Loucy (cell line): ENCODE data around the gene HCST.
"Not testable (repeated sequence)": the region's sequence is repeated elsewhere in the genome, so short reads cannot be mapped to it uniquely, and the experiment has no call there.

Experiments
- H2AFZ ChIP-seq: fragments of 200-600 bp; sonication (generic); 2 replicates; pipeline ENCODE4 v1.6.0; 2016; ENCODE audit warnings: antibody characterized with exemption, mild to moderate bottlenecking, low read length, moderate library complexity
- H3F3A ChIP-seq: fragments of 200-600 bp; 2 replicates; pipeline ENCODE4 v1.6.0; 2016; ENCODE audit warnings: antibody characterized with exemption, low read depth, mild to moderate bottlenecking
- H3K27me3 ChIP-seq: fragments of 200-600 bp; sonication (generic); 2 replicates; pipeline ENCODE4 v1.6.1; 2014; ENCODE audit warnings: low read length, mild to moderate bottlenecking; ENCODE audit not compliant: insufficient read depth, poor library complexity, severe bottlenecking
- H3K36me3 ChIP-seq: fragments of 200-600 bp; sonication (generic); 2 replicates; pipeline ENCODE4 v1.6.1; 2016; ENCODE audit warnings: low read length; ENCODE audit not compliant: insufficient read depth
- H3K4me1 ChIP-seq: fragments of 200-600 bp; sonication (generic); 2 replicates; pipeline ENCODE4 v1.5.1; 2014; ENCODE audit warnings: low read length, mild to moderate bottlenecking; ENCODE audit not compliant: insufficient read depth, poor library complexity, severe bottlenecking
- H3K4me2 ChIP-seq: fragments of 200-600 bp; sonication (generic); 2 replicates; pipeline ENCODE4 v1.6.0; 2014; ENCODE audit warnings: antibody characterized with exemption, low read length, low read depth, mild to moderate bottlenecking; ENCODE audit not compliant: poor library complexity, severe bottlenecking
- H3K4me3 ChIP-seq: fragments of 200-600 bp; sonication (generic); 2 replicates; pipeline ENCODE4 v1.5.1; 2014; ENCODE audit warnings: low read length, mild to moderate bottlenecking, mixed read lengths; ENCODE audit not compliant: poor library complexity, severe bottlenecking
- H3K79me2 ChIP-seq: fragments of 200-600 bp; sonication (generic); 2 replicates; pipeline ENCODE4 v1.6.1; 2014; ENCODE audit warnings: low read length; ENCODE audit not compliant: insufficient read depth
- H3K9ac ChIP-seq: fragments of 200-600 bp; sonication (generic); 2 replicates; pipeline ENCODE4 v1.6.0; 2014; ENCODE audit warnings: mild to moderate bottlenecking, low read depth, low read length, moderate library complexity; ENCODE audit not compliant: poor library complexity, severe bottlenecking
- H3K9me2 ChIP-seq: fragments of 200-600 bp; sonication (generic); replicated peaks from 2 replicates; pipeline ENCODE4 v1.6.1; 2016; ENCODE audit warnings: low read depth, low read length, mixed read lengths
- H3K9me3 ChIP-seq: fragments of 200-600 bp; sonication (generic); 2 replicates; pipeline ENCODE4 v1.6.1; 2014; ENCODE audit warnings: mild to moderate bottlenecking, antibody characterized with exemption, low read length, low read depth; ENCODE audit not compliant: insufficient read depth
- H4K20me1 ChIP-seq: fragments of 200-600 bp; sonication (generic); 2 replicates; pipeline ENCODE4 v1.6.0; 2014; ENCODE audit warnings: antibody characterized with exemption, low read length, mild to moderate bottlenecking; ENCODE audit not compliant: insufficient read depth, poor library complexity, severe bottlenecking
- EZH2phosphoT487 ChIP-seq: fragments of 200-600 bp; IDR thresholded peaks from 2 replicates; pipeline ENCODE4 v1.6.1; 2018; ENCODE audit warnings: antibody characterized with exemption, mild to moderate bottlenecking, moderate library complexity, borderline replicate concordance
- TF ChIP-seq, protein P1 (sequence below): fragments of 200-600 bp; sonication (generic); conservative IDR thresholded peaks from 2 replicates; pipeline ENCODE4 v1.5.1; 2014; ENCODE audit warnings: mild to moderate bottlenecking, antibody characterized with exemption, low read length

The HCST gene

DNA sequence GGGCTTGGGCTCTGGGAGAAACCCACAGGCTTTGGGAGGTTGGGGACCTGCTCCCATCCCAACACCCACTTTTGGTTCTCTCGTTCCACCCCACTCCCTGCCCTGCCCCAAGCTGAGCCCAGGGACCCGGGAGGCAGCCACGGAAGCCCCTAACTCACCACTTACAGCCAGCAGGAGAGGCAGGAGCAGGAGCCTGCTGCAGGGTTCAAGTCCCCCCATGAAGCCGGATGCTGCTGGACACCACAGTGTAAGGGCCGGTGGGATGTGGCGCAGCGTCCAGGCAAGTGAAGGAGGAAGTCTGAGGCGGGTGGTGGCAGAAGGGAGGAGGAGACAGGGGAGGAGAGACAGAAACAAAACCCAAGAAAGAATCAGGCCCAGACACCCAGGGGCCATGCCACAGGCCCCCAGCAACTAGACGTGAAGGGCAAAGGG is 5.7 kb downstream of the HCST start, which contains the start of gene TYROBP:
Gene TYROBP (minus strand): TSS at position 286 of the 432 bp plus-strand sequence. CDS start 67 bp downstream, at position 219.
- Histone ChIP-seq H3K9me2 (no peaks in the 10 kb centered on the region), H3K79me2 (peaks cover 1% of the 10 kb centered on the region; the same call in 1 of the 2 replicates), H3K9ac (no peak within 1 kb of the TSS), H3K36me3 (no peaks in the 10 kb centered on the region), H3K4me1 (peaks cover 21% of the 10 kb centered on the region), H3K9me3 (no peaks in the 10 kb centered on the region), H2AFZ (no peak within 1 kb of the TSS), H4K20me1 (no peaks in the 10 kb centered on the region), H3F3A (no peaks in the 10 kb centered on the region), H3K4me2 (no peak within 1 kb of the TSS), H3K27me3 (no peaks in the 10 kb centered on the region), H3K4me3 (no peak within 1 kb of the TSS)
- no peak for TF ChIP-seq EZH2phosphoT487
- TF ChIP-seq, protein P1, sequence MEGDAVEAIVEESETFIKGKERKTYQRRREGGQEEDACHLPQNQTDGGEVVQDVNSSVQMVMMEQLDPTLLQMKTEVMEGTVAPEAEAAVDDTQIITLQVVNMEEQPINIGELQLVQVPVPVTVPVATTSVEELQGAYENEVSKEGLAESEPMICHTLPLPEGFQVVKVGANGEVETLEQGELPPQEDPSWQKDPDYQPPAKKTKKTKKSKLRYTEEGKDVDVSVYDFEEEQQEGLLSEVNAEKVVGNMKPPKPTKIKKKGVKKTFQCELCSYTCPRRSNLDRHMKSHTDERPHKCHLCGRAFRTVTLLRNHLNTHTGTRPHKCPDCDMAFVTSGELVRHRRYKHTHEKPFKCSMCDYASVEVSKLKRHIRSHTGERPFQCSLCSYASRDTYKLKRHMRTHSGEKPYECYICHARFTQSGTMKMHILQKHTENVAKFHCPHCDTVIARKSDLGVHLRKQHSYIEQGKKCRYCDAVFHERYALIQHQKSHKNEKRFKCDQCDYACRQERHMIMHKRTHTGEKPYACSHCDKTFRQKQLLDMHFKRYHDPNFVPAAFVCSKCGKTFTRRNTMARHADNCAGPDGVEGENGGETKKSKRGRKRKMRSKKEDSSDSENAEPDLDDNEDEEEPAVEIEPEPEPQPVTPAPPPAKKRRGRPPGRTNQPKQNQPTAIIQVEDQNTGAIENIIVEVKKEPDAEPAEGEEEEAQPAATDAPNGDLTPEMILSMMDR, result no peak

DNA sequence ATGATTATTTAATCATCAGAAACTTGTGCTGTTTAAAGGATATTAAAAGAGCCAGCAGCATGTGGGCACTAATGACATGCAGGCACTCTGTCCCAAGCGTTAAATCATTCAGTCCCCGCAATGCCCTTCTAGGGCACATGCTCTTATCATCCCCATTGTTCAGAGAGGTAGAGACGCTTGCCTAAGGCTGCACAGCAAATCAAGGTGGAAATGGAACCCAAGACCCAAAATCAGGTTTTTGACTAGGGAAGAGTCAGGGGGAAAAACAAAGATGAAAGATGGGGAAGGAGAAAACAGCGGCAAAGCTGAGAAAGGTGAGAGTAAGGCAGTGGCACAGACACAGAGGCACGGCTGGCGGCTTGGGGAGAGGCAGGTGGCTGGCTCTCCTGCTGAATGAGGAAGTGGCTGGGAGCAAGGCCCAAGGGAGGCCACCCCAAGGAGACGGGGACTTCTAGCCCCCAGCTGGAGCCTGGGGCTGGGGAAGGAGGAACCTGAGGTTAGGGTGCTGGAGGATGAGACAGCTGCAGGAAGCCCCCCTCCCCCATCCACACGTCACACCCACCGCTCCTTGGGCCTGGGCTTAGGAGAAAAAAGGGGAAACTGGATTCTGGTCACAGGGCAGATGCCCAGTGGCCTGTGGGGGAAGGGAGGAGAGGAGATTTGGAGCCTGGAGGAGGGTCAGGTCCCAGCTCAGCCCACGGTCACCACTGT is 6.8 kb downstream of the HCST start:
- TF ChIP-seq, protein P1, result no peak
- no peak for TF ChIP-seq EZH2phosphoT487
- no peak overlapping the region for H3K4me2 ChIP-seq
- H4K20me1 ChIP-seq, result no peaks in the 10 kb centered on the region
- H2AFZ ChIP-seq, result no peak overlapping the region; the same call in 1 of the 2 replicates
- H3K9me2 ChIP-seq, result no peaks in the 10 kb centered on the region
- H3K9me3 ChIP-seq, result no peaks in the 10 kb centered on the region
- no peaks in the 10 kb centered on the region for H3F3A ChIP-seq
- H3K9ac ChIP-seq, result no peak overlapping the region
- H3K4me1 ChIP-seq, result peaks cover 14% of the 10 kb centered on the region
- H3K27me3 ChIP-seq, result no peaks in the 10 kb centered on the region
- H3K4me3 ChIP-seq, result no peak overlapping the region
- no peaks in the 10 kb centered on the region for H3K36me3 ChIP-seq
- H3K79me2 ChIP-seq, result no peaks in the 10 kb centered on the region

DNA sequence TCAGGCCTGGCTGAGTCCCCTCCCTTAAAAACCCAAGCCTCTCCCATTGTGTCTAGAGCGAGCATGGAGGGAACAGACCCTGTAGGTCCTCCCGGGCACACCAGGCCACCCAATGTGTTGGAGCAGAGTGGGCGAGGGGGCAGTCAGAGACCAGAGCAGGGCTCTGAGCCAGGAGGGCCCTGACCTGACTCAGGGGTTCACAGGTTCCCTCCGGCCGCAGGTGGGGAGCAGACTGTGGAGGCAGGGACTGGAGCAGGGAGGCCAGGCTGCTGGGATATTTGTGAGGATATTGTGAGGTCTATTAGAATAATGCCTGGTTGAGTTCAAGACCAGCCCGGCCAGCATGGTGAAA is 7.3 kb downstream of the HCST start:
- Histone ChIP-seq H3K27me3 (no peaks in the 10 kb centered on the region), H4K20me1 (no peaks in the 10 kb centered on the region), H3K9ac (no peak overlapping the region), H2AFZ (no peak overlapping the region; the same call in 1 of the 2 replicates), H3K36me3 (no peaks in the 10 kb centered on the region), H3K79me2 (no peaks in the 10 kb centered on the region), H3K4me2 (no peak overlapping the region), H3K9me3 (no peaks in the 10 kb centered on the region), H3F3A (no peaks in the 10 kb centered on the region), H3K9me2 (no peaks in the 10 kb centered on the region), H3K4me3 (no peak overlapping the region), H3K4me1 (peaks cover 10% of the 10 kb centered on the region)
- TF ChIP-seq EZH2phosphoT487, result no peak
- TF ChIP-seq, protein P1, result no peak

GRCh38 chr19:35910355-35910754 is 8.0 kb downstream of the HCST start:
- not testable (repeated sequence) for H3K36me3 ChIP-seq, H4K20me1 ChIP-seq, H3K4me3 ChIP-seq, H3K79me2 ChIP-seq, H3K9me2 ChIP-seq, H3K4me2 ChIP-seq, H3K27me3 ChIP-seq, H3F3A ChIP-seq, H2AFZ ChIP-seq, H3K9me3 ChIP-seq, H3K4me1 ChIP-seq, H3K9ac ChIP-seq
